ENCODE measurements around the gene PPIL1.

DNA sequence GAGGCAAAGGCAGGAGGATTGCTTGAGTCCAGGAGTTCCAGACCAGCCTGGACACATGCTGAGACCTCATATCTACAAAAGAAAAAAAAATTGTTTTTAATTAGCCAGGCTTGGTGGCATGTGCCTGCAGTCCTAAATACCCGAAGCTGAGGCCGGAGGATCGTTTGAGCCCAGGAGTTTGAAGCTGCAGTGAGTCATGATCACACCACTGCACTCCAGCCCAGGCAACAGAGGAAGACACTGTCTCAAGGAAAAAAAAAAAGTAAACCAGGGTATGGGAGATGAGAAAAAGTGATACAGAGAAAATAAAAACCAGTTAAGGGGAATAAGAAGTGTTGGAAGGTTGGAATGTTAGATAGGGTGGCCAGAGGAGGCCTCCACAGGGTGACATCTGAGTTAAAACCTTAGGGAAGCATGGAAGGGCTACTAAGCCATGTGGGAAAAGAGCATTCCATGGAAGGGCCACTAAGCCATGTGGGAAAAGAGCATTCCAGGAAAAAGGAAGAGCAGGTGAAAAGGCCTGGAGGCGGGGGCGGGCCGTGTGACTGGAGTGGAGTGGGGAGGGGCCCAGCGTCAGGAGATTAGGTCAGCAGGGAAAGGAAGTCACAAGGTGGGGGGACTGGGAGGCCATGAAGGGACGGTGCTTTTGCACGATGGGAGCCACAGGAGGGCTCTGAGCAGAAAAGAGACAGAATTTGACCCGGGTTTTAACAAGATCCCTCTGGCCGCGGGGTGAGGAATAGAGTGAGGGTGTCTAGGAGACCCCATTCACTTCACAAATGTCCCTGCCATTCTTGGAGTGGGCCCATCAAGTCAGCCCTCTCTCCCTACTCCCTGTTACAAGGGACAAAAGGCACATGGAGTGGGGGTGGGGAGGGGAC, 53.7 kb downstream of the PPIL1 start:
- TF ChIP-seq CTCF (conservative IDR thresholded peaks at IDR 0.05; ENCODE audit: low read depth, low read length) (no peak), EZH2 (IDR thresholded peaks at IDR 0.05; ENCODE audit: borderline replicate concordance, low read depth, low read length, poor library complexity, severe bottlenecking) (no peak)
